Measurements from ENCODE around the gene STON2.

Gene STON2

GRCh38 chr14:81441626-81442134 lies 41.6 kb upstream of the STON2 start:
- TF ChIP-seq CTCF (IDR thresholded peaks at IDR 0.05; ENCODE audit: control insufficient read depth, insufficient read depth, low read depth, low read length, missing control alignments) = no peak
- H3K4me3 ChIP-seq (ENCODE audit: control insufficient read depth, low read depth, low read length) = no peak overlapping the region
- no peak for DNase-seq (ENCODE audit: low read depth)

GRCh38 chr14:81440041-81440440 lies 39.9 kb upstream of the STON2 start:
- no peak overlapping the region for H3K4me3 ChIP-seq (ENCODE audit: control insufficient read depth, low read depth, low read length)
- no peak for DNase-seq (ENCODE audit: low read depth)
- no peak for TF ChIP-seq CTCF (IDR thresholded peaks at IDR 0.05; ENCODE audit: control insufficient read depth, insufficient read depth, low read depth, low read length, missing control alignments)

GRCh38 chr14:81437244-81437643 lies 37.1 kb upstream of the STON2 start:
- no peak for TF ChIP-seq CTCF (IDR thresholded peaks at IDR 0.05; ENCODE audit: control insufficient read depth, insufficient read depth, low read depth, low read length, missing control alignments)
- no peak for DNase-seq (ENCODE audit: low read depth)
- H3K4me3 ChIP-seq (ENCODE audit: control insufficient read depth, low read depth, low read length) = no peak overlapping the region

- DNase-seq (ENCODE audit: low read depth) = no peak
- peak overlapping the region; percentile 42 for H3K4me3 ChIP-seq (ENCODE audit: control insufficient read depth, low read depth, low read length)
- TF ChIP-seq CTCF (IDR thresholded peaks at IDR 0.05; ENCODE audit: control insufficient read depth, insufficient read depth, low read depth, low read length, missing control alignments) = no peak
Measured at GRCh38 chr14:81436296-81437138, 36.4 kb upstream of the STON2 start.

GRCh38 chr14:81435391-81436295 lies 35.5 kb upstream of the STON2 start:
- no peak for DNase-seq (ENCODE audit: low read depth)
- no peak overlapping the region; the same call in 1 of the 2 replicates for H3K4me3 ChIP-seq (ENCODE audit: control insufficient read depth, low read depth, low read length)
- TF ChIP-seq CTCF (IDR thresholded peaks at IDR 0.05; ENCODE audit: control insufficient read depth, insufficient read depth, low read depth, low read length, missing control alignments) = no peak

GRCh38 chr14:81435048-81435390 lies 34.9 kb upstream of the STON2 start:
- no peak for DNase-seq (ENCODE audit: low read depth)
- H3K4me3 ChIP-seq (ENCODE audit: control insufficient read depth, low read depth, low read length) = no peak overlapping the region
- no peak for TF ChIP-seq CTCF (IDR thresholded peaks at IDR 0.05; ENCODE audit: control insufficient read depth, insufficient read depth, low read depth, low read length, missing control alignments)

Data from AG09309 (cell line).